ENCODE measurements around the gene TPST2.

The TPST2 gene

DNA sequence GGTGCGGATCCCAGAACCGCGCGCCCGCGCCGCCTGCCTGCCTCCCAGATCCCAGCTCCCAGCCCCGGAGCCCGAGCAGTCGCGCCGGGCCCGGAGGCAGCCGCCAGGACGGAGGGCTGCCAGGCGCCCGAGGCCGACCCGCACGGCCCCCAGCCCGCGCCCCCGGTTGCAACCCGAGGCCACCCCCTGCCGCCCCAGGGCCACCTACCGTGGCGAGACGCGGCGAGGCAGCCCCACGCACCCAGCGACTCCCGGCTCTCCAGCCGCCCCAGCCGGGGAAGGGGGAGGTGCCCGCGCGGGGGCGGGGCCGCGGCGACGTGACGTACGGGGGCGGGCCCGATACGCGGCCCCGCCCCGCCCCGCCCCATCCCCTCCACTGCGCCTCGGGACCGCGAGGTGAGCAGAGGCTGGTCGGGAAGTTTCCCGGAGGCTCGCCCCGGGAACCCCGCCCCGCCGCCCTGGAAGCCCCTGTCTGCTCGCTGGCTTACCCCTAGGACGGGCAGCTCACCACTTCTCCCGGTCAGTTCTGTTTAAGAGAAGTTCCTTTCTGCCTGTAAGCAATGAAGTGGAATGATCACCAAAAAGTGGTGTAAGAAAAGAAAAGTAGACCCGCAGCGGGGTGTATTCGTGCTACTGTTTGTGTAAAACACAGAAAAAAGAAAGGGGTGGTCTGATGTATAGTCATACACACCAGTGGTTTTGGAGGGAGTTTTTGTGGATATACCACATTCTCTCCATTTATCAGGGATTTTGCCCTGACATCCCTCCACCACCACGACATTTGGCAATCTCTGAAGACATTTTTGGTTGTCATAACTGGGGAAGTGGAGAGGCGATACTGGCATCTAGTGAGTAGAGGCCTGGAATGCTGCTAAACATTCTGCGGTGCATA, at the start of gene TPST2:
Gene TPST2, minus strand, starts transcription at position 288 of the 892 bp plus-strand sequence. CDS start 48,502 bp downstream, outside the sequence.
- H3K27ac Mint-ChIP-seq = peak within 1 kb of the TSS; percentile 86
- no peaks in the 10 kb centered on the region for H3K9me3 Mint-ChIP-seq
- no peaks in the 10 kb centered on the region for H3K36me3 Mint-ChIP-seq
- peaks cover 50% of the 10 kb centered on the region for H3K4me1 Mint-ChIP-seq
- H3K4me3 Mint-ChIP-seq = peak within 1 kb of the TSS; percentile 96
- H3K27me3 Mint-ChIP-seq = no peaks in the 10 kb centered on the region
- ATAC-seq = peak; percentile 96

DNA sequence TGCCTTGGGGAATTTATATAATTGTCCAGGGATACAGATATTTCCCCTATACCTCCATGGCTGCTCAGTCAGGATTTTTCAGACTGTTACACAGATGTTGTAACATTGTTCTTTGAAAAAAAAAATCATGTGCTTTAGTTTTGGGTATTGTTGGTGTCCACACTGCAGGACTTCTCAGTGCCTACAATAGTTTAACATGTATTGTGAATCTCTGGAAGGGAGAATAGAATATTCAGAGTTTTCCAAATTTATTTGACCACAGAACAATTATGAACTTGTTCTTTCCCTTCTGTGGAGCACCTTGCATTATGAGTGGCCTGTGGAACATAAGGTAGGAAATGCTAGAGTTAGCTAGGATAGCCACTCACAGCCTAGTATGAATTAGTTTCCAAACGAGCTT, 46.4 kb upstream of the TPST2 start:
- H3K36me3 Mint-ChIP-seq = no peaks in the 10 kb centered on the region
- H3K9me3 Mint-ChIP-seq = no peaks in the 10 kb centered on the region
- no peak for ATAC-seq
- no peaks in the 10 kb centered on the region for H3K4me1 Mint-ChIP-seq
- H3K4me3 Mint-ChIP-seq = no peak overlapping the region
- peaks cover 33% of the 10 kb centered on the region for H3K27me3 Mint-ChIP-seq
- H3K27ac Mint-ChIP-seq = no peak overlapping the region

DNA sequence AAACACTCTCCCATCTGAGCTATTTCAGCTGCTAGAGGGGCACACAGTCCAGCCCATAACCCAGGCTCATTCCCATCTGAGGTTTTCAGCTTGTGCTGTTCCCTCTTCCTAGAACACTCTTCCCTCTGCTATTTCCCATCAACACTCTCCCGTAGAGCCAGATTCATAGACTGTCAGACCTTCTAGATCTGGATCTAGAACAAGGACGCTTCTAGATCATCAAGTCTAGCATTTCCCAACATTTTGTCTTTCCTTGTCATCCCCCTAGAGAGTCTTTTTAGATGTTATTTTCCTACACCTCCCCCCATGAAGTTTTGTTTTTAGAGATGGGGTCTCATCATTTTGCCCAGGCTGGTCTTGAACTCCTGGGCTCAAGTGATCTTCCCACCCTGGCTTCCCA, 45.2 kb upstream of the TPST2 start:
- Mint-ChIP-seq H3K4me1 (no peaks in the 10 kb centered on the region), H3K9me3 (no peaks in the 10 kb centered on the region), H3K27me3 (peaks cover 25% of the 10 kb centered on the region), H3K27ac (no peak overlapping the region), H3K36me3 (no peaks in the 10 kb centered on the region), H3K4me3 (no peak overlapping the region)
- ATAC-seq = no peak

DNA sequence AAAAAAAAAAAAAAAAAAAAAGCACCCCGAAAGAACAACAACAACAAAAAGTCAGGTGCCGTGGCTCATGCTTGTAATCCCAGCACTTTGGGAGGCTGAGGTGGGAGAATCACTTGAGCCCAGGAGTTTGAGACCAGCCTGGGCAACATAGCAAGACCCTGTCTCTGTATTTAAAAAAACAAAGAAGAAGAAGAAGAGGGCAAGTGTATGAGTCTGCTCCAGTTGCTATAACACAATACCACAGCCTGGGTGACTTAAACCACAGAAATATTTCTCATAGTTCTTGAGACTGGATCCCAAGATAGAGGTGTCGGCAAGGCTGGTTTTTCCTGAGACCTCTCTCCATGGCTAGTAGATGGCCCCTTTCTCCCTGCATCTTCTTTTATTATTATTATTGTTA, 44.3 kb upstream of the TPST2 start:
- no peak overlapping the region for H3K4me3 Mint-ChIP-seq
- peaks cover 24% of the 10 kb centered on the region for H3K27me3 Mint-ChIP-seq
- no peaks in the 10 kb centered on the region for H3K36me3 Mint-ChIP-seq
- no peaks in the 10 kb centered on the region for H3K9me3 Mint-ChIP-seq
- no peak overlapping the region for H3K27ac Mint-ChIP-seq
- no peak for ATAC-seq
- no peaks in the 10 kb centered on the region for H3K4me1 Mint-ChIP-seq

DNA sequence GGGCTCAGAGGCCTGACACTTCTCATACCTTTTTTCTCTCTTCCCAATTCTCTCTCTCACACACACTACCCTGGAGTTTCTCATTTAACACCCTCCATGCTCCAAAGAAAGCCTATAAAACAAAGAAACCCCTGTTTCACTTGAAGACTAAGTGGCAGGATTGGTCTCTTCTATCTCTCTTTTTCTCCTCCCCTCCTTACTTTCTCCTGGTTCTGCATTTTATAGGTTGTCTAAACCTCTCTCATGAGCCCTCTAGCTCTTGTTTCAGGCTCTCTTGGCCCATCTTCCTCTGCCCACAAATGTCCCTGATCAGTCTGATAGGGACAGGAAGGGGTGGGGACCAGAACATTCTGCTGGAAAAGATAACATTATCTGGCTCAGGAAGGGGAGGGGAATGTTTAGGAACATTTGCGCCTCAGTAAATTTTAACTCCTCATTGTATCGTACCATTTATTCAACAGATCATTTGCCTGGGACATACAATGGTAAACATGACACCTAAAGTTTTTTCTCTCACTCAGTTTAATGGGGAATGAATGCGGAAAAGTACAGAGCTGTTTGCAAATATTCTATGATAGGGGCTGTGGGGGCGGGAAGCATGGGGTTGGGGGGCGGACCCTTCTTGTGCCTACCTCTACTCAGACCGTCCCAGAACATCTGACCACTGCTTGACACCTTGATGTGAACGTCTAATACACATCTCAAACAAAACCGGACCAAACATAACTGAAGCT, 42.7 kb upstream of the TPST2 start:
- Mint-ChIP-seq H3K4me1 (peaks cover 1% of the 10 kb centered on the region), H3K27me3 (peaks cover 24% of the 10 kb centered on the region), H3K36me3 (no peaks in the 10 kb centered on the region), H3K4me3 (no peak overlapping the region), H3K9me3 (no peaks in the 10 kb centered on the region), H3K27ac (no peak overlapping the region)
- ATAC-seq = no peak

DNA sequence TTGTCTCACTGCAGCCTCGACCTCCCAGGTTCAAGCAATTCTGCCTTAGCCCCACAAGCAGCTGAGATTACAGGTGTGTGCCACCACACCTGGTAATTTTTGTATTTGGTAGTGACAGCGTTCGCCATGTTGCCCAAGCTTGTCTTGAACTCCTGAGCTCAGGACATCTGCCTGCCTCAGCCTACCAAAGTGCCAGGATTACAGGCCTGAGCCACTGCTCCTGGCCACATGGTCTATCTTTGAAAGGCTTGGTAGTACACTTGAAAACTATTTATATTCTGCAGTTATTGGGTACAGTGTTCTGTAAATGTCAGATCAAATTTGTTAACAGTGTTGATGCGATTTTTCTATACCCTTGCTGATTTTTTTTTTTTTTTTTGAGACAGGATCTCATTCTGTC, 41.4 kb upstream of the TPST2 start:
- Mint-ChIP-seq H3K36me3 (no peaks in the 10 kb centered on the region), H3K27ac (no peak overlapping the region), H3K4me1 (peaks cover 7% of the 10 kb centered on the region), H3K27me3 (peaks cover 24% of the 10 kb centered on the region), H3K9me3 (no peaks in the 10 kb centered on the region), H3K4me3 (no peak overlapping the region)
- ATAC-seq = no peak

DNA sequence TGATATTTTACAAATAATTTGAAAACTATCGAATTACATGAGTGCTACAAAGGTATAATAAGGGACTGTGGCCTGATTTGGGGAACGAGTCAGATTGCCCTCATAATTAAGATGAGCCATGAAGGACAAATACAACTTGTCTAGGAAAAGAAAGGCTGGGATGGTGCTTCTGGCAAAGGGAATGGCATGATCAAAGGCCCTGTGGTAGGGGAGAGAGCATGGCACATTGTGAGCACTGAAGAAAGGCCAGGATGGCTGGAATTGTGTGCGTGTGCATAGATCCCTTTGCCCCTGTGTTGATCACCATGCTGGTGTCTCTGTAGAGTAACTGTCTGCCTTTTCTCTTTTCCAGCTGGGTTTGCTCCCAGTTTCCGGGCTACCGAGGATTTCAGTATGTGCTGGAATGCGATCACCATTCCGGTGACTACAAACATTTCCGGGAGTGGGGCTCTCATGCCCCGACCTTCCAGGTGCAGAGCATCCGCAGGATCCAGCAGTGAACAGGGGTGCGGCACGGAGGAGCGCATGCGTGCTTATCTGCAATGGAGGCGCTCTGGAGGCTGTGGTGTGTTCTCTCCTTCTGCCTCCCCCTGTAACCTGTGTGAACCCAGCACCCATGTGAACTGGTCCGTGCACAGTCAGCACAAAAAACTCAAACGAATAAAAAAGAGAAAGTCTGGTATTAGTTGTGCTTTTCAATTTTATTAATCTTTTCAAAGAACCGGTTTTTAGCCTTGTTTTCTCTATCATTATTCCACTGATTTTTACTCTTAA, 40.2 kb upstream of the TPST2 start:
- Mint-ChIP-seq H3K4me3 (no peak overlapping the region), H3K27me3 (peaks cover 20% of the 10 kb centered on the region), H3K36me3 (no peaks in the 10 kb centered on the region), H3K4me1 (peaks cover 7% of the 10 kb centered on the region), H3K27ac (no peak overlapping the region), H3K9me3 (no peaks in the 10 kb centered on the region)
- no peak for ATAC-seq

DNA sequence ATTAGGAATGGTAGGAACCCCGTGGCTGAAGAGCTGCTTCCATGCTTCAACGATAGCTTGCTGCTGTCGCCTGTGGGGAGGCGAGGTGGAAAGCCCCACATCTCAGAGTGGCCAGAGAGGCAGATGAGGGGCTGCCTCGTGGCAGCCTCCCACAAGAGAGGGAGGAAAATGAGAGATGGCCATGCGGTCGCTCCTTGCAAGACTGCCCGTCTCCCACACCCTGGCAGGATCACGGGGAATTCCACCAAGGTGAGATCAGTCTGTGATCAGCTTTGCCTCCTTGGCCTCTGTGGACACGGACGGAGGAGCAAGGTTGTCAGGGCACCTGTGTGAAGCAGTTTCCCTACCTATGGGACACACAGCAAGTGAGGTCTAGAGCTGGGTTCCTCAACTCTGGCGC, 34.9 kb upstream of the TPST2 start:
- ATAC-seq = no peak
- no peak overlapping the region for H3K27ac Mint-ChIP-seq
- no peaks in the 10 kb centered on the region for H3K27me3 Mint-ChIP-seq
- no peaks in the 10 kb centered on the region for H3K36me3 Mint-ChIP-seq
- H3K4me3 Mint-ChIP-seq = no peak overlapping the region
- H3K4me1 Mint-ChIP-seq = peaks cover 7% of the 10 kb centered on the region
- H3K9me3 Mint-ChIP-seq = no peaks in the 10 kb centered on the region

DNA sequence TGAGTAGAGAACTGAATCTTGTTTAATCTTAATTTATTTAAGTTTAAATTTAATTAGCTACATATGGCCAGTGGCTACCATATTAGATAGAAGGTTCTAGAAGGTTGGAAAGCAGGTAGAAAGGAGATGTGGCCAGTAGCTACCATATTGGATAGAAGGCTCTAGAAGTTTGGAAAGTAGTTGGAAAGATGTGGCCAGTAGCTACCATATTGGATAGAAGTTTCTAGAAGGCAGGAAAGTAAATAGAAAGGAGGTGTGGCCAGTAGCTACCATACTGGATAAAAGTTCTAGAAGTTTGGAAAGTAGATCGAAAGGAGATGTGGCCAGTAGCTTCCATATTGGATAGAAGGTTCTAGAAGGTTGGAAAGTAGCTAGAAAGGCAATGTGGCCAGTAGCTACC, 34.1 kb upstream of the TPST2 start:
- no peak overlapping the region for H3K4me3 Mint-ChIP-seq
- H3K9me3 Mint-ChIP-seq = no peaks in the 10 kb centered on the region
- H3K27ac Mint-ChIP-seq = no peak overlapping the region
- H3K27me3 Mint-ChIP-seq = no peaks in the 10 kb centered on the region
- H3K4me1 Mint-ChIP-seq = peaks cover 7% of the 10 kb centered on the region
- no peaks in the 10 kb centered on the region for H3K36me3 Mint-ChIP-seq
- no peak for ATAC-seq

DNA sequence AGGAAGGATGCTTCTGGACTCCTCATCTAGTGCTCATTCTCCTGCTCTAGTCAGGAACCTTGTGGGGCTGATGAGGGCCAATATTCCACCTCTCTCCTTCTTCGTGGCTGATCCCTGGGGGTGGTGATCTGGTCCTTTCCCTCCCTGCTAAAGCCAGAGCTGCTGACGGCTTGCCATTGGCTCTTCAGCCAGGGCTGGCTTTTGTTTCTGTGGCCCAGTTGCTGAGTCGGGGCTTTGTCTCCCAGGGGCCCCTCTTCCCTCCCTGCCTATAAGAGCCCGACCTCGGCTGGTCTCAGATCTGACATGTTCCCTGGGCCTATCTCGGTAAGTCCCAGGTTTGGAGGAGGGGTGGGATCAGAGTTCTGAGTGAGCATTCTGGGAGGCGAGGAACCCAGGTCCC, 31.7 kb upstream of the TPST2 start, which contains the start of gene CRYBA4:
Gene CRYBA4, plus strand, starts transcription at position 301 of the 400 bp plus-strand sequence. CDS start 634 bp downstream, outside the sequence.
- Mint-ChIP-seq H3K4me3 (no peak within 1 kb of the TSS), H3K36me3 (no peaks in the 10 kb centered on the region)

DNA sequence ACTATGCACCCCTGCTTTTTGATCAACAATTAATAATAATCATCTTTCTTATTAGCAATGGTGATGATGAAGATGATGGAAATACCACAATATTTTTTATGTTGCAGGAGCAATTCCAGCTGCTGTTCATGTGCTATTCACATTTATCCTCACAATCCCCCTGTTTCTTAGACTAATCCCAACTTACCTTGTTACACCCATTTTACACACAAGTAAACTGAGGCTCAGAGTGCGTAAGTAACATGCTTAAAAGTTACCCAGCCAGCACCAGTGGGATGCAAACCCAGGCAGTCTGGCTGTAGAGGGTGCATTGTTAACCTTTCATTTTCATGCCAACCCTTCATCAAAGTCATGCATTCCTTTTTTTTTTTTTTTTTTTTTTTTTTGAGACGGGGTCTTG, 30.3 kb upstream of the TPST2 start:
- H3K27ac Mint-ChIP-seq = no peak overlapping the region
- H3K27me3 Mint-ChIP-seq = no peaks in the 10 kb centered on the region
- no peaks in the 10 kb centered on the region for H3K9me3 Mint-ChIP-seq
- no peak overlapping the region for H3K4me3 Mint-ChIP-seq
- H3K36me3 Mint-ChIP-seq = no peaks in the 10 kb centered on the region
- peaks cover 25% of the 10 kb centered on the region for H3K4me1 Mint-ChIP-seq
- ATAC-seq = no peak

More for the DNA sequence above, 31.7 kb upstream of the TPST2 start, which contains the start of gene CRYBA4:
- Mint-ChIP-seq H3K4me1 (peaks cover 10% of the 10 kb centered on the region), H3K27ac (no peak within 1 kb of the TSS), H3K9me3 (no peaks in the 10 kb centered on the region), H3K27me3 (no peaks in the 10 kb centered on the region)
- ATAC-seq = no peak

DNA sequence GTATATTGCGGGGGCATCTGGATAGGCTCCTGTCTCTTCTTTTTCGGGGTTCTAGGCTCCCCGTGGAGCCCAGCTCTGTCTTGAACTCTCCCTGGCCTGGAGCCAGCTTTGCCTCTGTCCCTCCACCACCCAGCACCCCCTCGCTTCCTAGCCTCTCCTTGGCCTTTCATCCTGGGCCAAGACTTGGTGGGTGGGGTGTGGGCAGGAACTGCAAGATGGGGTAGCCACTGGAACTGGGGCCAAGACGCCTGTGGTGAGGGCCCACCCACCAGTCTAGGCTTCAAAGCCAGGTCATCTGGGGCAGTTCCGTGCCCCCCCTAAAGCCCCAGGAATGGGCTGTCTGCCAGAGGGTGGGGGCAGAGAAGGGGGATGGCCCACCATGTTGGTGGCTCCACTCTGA, 29.6 kb upstream of the TPST2 start:
- H3K9me3 Mint-ChIP-seq = no peaks in the 10 kb centered on the region
- no peak overlapping the region for H3K4me3 Mint-ChIP-seq
- ATAC-seq = no peak
- H3K4me1 Mint-ChIP-seq = peaks cover 27% of the 10 kb centered on the region
- no peaks in the 10 kb centered on the region for H3K27me3 Mint-ChIP-seq
- no peaks in the 10 kb centered on the region for H3K36me3 Mint-ChIP-seq
- H3K27ac Mint-ChIP-seq = no peak overlapping the region

DNA sequence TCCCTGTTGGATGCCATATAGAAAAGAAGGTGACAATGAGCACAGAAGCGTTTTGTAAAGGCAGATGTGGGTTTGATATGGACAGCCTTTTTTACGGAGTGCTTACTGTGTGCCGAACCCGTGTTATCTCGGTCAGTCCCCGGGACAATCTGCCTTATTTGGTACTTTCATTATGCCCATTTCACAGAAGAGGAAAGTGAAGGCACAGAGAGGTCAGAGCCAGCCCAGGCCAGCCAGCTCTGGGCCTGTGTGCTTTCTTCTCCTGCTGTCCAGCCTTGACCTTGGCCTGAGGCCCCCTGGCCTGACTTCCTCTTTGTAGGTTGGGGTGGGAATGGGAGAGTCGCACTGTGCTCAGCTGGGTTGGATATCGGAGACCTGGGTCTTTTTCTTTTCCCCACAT, 28.5 kb upstream of the TPST2 start:
- Mint-ChIP-seq H3K36me3 (no peaks in the 10 kb centered on the region), H3K27me3 (no peaks in the 10 kb centered on the region), H3K4me3 (no peak overlapping the region), H3K27ac (no peak overlapping the region), H3K9me3 (no peaks in the 10 kb centered on the region), H3K4me1 (peaks cover 27% of the 10 kb centered on the region)
- no peak for ATAC-seq

DNA sequence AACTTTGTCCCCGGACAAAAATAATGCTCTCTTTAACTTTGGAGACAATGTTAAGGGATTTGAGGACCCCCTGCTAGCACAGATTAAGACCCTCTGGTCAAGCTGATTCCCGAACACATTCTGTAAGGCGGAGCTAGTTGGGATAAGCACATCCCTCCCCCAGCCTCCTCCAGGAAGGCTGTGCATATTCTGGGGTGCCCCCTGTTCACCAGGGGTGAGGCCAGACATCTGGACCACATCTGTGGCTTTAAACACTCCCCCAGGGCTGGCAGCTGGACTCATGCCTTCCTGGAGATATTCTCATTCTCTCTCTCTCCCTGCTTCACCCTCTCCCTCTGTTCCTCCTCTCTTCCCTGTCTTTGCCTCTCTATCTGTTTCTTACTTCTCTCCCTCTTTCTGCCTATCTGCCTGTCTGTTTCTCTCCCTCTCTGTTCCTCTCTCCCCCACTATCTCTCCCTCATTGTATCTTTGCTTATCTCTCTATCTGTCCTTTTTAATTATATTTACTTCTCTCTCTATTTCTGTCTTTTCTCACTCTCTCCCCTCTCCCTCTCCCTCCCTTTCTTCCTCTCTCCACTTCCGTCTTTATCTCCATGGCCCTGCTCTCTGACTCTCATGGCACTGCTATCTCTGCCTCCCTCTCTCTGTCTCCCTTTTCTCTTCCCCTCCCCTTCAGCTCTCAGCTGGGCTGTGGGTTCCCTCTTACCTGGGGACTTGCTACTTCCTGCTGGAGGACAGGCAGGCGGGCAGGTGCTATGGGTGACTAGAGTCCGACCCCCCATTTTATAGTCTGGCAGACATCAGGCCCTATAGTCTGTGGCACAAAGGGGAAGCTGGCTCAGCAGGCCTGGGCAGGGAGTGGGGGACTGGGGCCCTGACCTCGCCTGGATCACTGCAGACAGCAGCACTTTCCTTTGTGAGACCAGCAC, 27.6 kb upstream of the TPST2 start, which contains the start of gene CRYBB1:
Gene CRYBB1, minus strand, starts transcription at position 757 of the 929 bp plus-strand sequence. CDS start 1,708 bp downstream, outside the sequence.
- no peaks in the 10 kb centered on the region for H3K27me3 Mint-ChIP-seq
- H3K4me1 Mint-ChIP-seq = peaks cover 27% of the 10 kb centered on the region
- no peaks in the 10 kb centered on the region for H3K9me3 Mint-ChIP-seq
- no peak for ATAC-seq
- no peak within 1 kb of the TSS for H3K4me3 Mint-ChIP-seq
- peak within 1 kb of the TSS; percentile 40 for H3K27ac Mint-ChIP-seq
- H3K36me3 Mint-ChIP-seq = no peaks in the 10 kb centered on the region
